SU-DHL-6 (cell line): Measurements from ENCODE around the gene ACOT11.

Experiments used
- CTCF ChIP-seq: fragments of 200-600 bp; sonication (generic); IDR thresholded peaks from one replicate; pipeline ENCODE4 v1.5.1; 2017; ENCODE audit warnings: antibody characterized with exemption, mild to moderate bottlenecking, low read length, moderate library complexity; ENCODE audit not compliant: insufficient read depth, poor library complexity, severe bottlenecking
- EZH2phosphoT487 ChIP-seq: fragments of 200-600 bp; sonication (generic), shearing (Covaris generic); conservative IDR thresholded peaks from 2 replicates; pipeline ENCODE4 v1.6.1; 2018; ENCODE audit warnings: mild to moderate bottlenecking, antibody characterized with exemption, low read length, moderate library complexity, mixed read lengths

GRCh38 chr1:54649921-54650320 lies 101.9 kb downstream of the ACOT11 start:
- no peak for TF ChIP-seq CTCF
- no peak for TF ChIP-seq EZH2phosphoT487
